Measurements from ENCODE around the gene ARHGEF1. TPM values are rescaled to one million over a fixed set of nuclear protein-coding genes. Genes with fewer than 3 reads are reported as not detected.
A peak's percentile ranks its signal among the peaks of the same experiment; 100 is the strongest.

The ARHGEF1 gene
- total RNA-seq, 1 donor from 2014 or later, result 70.5 TPM

DNA sequence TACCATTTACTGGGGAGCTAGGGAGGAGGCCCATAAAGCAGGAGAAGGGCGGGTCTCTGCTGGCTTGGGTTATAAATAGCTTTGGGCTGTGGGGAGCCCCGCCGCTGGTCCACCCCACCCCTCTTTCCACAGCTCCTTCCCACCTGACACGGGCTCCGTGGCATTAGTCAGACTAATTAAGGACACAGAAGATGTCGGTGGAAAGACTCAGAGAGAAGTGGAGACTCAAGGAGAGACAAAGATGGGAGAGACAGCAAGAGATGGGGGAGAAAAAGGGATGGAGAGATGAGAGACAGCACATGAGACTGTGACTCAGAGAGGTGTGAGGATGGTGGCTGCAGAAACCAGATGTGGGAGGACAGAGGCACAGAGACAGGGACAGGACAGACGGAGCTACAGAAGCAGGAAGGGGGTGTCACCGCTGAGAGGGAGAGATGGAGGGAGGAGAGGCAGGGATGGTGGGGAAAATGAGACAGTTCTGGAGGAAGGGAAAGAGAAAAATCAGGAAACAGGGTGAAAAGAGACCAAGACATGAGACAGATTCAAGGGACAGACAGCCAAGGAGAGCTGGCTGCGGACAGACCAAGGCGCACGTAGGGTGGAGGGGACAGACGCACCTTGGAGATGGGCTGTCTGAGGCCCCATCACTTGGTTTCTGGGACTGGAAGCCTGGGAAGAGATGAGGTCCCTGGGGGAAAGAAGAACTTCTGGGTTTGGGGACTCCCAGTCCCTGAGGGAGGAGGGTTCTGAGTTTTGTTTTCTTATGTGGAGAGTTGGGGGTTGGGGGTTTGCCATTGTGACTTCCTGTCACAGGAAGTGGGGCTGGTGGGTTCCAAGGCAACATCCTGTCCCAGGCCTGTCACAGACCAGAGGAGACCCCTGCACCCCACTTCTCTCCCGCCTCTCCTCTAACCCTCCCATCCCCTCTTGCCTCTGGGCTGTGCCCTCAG lies 4.1 kb downstream of the ARHGEF1 start:
- no peaks in the 10 kb centered on the region for H3K9me3 Mint-ChIP-seq (ENCODE audit: low read depth)
- peaks cover 6% of the 10 kb centered on the region for H3K36me3 Mint-ChIP-seq (ENCODE audit: low read depth)
- TF ChIP-seq, protein P1, sequence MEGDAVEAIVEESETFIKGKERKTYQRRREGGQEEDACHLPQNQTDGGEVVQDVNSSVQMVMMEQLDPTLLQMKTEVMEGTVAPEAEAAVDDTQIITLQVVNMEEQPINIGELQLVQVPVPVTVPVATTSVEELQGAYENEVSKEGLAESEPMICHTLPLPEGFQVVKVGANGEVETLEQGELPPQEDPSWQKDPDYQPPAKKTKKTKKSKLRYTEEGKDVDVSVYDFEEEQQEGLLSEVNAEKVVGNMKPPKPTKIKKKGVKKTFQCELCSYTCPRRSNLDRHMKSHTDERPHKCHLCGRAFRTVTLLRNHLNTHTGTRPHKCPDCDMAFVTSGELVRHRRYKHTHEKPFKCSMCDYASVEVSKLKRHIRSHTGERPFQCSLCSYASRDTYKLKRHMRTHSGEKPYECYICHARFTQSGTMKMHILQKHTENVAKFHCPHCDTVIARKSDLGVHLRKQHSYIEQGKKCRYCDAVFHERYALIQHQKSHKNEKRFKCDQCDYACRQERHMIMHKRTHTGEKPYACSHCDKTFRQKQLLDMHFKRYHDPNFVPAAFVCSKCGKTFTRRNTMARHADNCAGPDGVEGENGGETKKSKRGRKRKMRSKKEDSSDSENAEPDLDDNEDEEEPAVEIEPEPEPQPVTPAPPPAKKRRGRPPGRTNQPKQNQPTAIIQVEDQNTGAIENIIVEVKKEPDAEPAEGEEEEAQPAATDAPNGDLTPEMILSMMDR (IDR thresholded peaks at IDR 0.05), result no peak
- peaks cover 33% of the 10 kb centered on the region for H3K4me1 Mint-ChIP-seq (ENCODE audit: low read depth)
- peak overlapping the region; percentile 75 for H3K27ac Mint-ChIP-seq (ENCODE audit: unreplicated experiment)
- no peaks in the 10 kb centered on the region for H3K27me3 Mint-ChIP-seq (ENCODE audit: low read depth)
- no peak overlapping the region for H3K4me3 Mint-ChIP-seq (ENCODE audit: unreplicated experiment)
- DNase-seq (ENCODE audit: low spot score), result no peak

DNA sequence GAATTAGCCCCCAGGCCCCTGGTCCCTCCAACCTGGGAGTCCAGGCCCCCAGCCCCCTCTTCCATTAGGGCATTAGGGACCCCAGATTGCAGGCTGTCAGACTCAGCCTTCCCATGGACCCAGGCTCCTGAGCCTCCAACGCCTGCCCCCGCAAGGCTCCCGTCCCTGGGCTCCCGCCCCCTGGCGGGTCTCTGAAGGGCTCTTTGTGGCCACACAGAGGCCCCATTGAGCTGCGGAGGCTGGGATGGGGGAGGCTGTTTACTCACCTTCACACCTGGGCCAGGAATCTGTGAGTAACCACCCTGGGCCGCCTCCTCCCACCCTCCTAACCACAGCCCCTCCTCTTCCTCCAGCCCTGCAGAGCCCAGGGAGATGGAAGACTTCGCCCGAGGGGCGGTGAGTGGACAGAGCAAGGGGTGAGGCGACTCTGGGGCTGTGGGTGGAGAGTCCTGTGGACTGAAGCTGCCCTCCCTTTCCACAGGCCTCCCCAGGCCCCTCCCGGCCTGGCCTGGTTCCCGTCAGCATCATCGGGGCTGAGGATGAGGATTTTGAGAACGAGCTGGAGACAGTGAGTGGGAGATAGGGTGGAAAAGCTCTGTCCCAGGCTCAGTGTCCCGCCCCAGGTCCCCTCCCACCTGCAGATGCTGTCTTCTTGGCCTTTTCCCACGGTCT lies 4.9 kb downstream of the ARHGEF1 start:
- H3K4me1 Mint-ChIP-seq (ENCODE audit: low read depth), result peaks cover 27% of the 10 kb centered on the region
- H3K4me3 Mint-ChIP-seq (ENCODE audit: unreplicated experiment), result no peak overlapping the region
- no peak for DNase-seq (ENCODE audit: low spot score)
- H3K27me3 Mint-ChIP-seq (ENCODE audit: low read depth), result no peaks in the 10 kb centered on the region
- peak overlapping the region; percentile 58 for H3K27ac Mint-ChIP-seq (ENCODE audit: unreplicated experiment)
- TF ChIP-seq, protein P1 (IDR thresholded peaks at IDR 0.05), result no peak
- H3K9me3 Mint-ChIP-seq (ENCODE audit: low read depth), result no peaks in the 10 kb centered on the region
- H3K36me3 Mint-ChIP-seq (ENCODE audit: low read depth), result peaks cover 7% of the 10 kb centered on the region

DNA sequence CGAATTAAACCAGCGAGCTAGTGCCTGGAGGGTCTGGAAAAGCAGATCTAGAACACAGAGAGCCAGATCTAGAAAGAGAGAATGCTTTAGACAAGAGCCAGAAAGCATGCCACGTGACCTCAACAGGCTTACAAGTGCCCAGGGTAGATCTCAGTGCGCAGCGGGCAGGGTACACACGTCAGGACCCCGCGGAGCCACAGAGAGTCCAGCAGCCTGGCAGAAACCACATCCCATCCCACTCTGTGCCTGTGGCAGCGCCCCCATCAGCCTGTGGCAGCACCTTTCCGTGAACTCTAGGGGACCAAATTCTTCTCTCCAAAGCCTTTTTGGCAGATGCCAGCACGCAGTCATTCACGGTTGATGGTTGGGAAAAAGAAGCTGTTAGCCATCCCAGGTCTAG lies 5.9 kb downstream of the ARHGEF1 start:
- Mint-ChIP-seq H3K27ac (ENCODE audit: unreplicated experiment) (no peak overlapping the region), H3K4me1 (ENCODE audit: low read depth) (peaks cover 27% of the 10 kb centered on the region), H3K36me3 (ENCODE audit: low read depth) (peaks cover 8% of the 10 kb centered on the region), H3K27me3 (ENCODE audit: low read depth) (no peaks in the 10 kb centered on the region), H3K4me3 (ENCODE audit: unreplicated experiment) (no peak overlapping the region), H3K9me3 (ENCODE audit: low read depth) (no peaks in the 10 kb centered on the region)
- TF ChIP-seq, protein P1 (IDR thresholded peaks at IDR 0.05), result no peak
- no peak for DNase-seq (ENCODE audit: low spot score)

DNA sequence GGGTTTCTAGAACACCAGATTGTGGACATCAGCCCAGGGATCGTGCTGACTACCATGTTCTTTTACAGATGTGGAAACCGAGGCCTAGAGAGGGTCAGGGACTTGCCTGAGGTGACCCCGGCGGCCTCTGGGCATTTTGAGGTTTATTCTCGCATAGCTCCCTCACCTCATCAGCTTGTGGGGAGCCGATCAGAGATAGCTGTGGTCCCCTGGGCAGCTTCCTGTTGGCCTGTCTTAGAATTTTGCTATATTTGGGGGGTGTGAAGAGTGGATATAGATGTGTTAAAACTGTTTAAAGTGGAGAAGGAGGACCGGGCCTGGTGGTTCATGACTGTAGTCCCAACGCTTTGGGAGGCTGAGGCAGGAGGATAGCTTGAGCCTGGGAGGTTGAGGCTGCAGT lies 6.9 kb downstream of the ARHGEF1 start:
- H3K9me3 Mint-ChIP-seq (ENCODE audit: low read depth), result no peaks in the 10 kb centered on the region
- H3K4me1 Mint-ChIP-seq (ENCODE audit: low read depth), result peaks cover 24% of the 10 kb centered on the region
- no peak overlapping the region for H3K4me3 Mint-ChIP-seq (ENCODE audit: unreplicated experiment)
- no peak overlapping the region for H3K27ac Mint-ChIP-seq (ENCODE audit: unreplicated experiment)
- TF ChIP-seq, protein P1 (IDR thresholded peaks at IDR 0.05), result no peak
- H3K27me3 Mint-ChIP-seq (ENCODE audit: low read depth), result no peaks in the 10 kb centered on the region
- H3K36me3 Mint-ChIP-seq (ENCODE audit: low read depth), result peaks cover 11% of the 10 kb centered on the region
- no peak for DNase-seq (ENCODE audit: low spot score)

DNA sequence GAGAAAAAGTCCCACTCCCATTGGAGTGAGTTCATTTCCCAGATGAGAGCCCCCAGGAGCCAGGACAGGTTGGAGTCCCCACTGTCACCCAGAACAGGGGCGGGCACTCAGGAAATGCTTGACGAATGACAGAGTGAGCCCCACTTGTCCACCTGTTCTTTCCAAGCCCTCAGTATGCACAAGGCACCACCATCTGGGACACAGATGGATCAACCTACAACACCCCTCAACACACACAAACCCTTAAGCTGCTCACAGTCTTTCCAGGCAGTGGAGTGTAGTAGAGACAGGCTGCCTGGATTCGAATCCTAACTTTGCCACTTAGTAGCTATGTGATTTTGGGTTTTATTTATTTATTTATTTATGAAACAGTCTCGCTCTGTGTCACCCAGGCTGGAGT lies 8.0 kb downstream of the ARHGEF1 start:
- Mint-ChIP-seq H3K9me3 (ENCODE audit: low read depth) (no peaks in the 10 kb centered on the region), H3K27me3 (ENCODE audit: low read depth) (no peaks in the 10 kb centered on the region), H3K27ac (ENCODE audit: unreplicated experiment) (no peak overlapping the region), H3K36me3 (ENCODE audit: low read depth) (peaks cover 16% of the 10 kb centered on the region), H3K4me1 (ENCODE audit: low read depth) (peaks cover 16% of the 10 kb centered on the region), H3K4me3 (ENCODE audit: unreplicated experiment) (no peak overlapping the region)
- no peak for DNase-seq (ENCODE audit: low spot score)
- TF ChIP-seq, protein P1 (IDR thresholded peaks at IDR 0.05), result no peak
